Bronchial epithelial cell (primary cell): ENCODE data around the gene RAPGEFL1. TPM values are rescaled to one million over a fixed set of nuclear protein-coding genes. Genes with fewer than 3 reads are reported as not detected.

ENCODE experiments used
- DNase-seq: peaks from one replicate; pipeline ENCODE4 v3.0.0-alpha.2; 2010; ENCODE audit warnings: low read depth
- FAIRE-seq: peaks from 2 replicates; lab custom pipeline; 2011; peaks lifted over from hg19 to GRCh38; lab: Jason Lieb, UNC
- H3K27me3 ChIP-seq: 2 replicates; pipeline ENCODE4 v1.5.1; 2011; ENCODE audit warnings: low read length; ENCODE audit not compliant: control insufficient read depth, insufficient read depth
- H3K36me3 ChIP-seq: 2 replicates; pipeline ENCODE4 v1.5.1; 2011; ENCODE audit warnings: low read length; ENCODE audit not compliant: control insufficient read depth, insufficient read depth
- H3K4me3 ChIP-seq: 2 replicates; pipeline ENCODE4 v1.5.1; 2011; ENCODE audit warnings: mild to moderate bottlenecking, low read depth, low read length, control low read depth
- CTCF ChIP-seq: IDR thresholded peaks from 2 replicates; pipeline ENCODE4 v1.5.1; 2011; ENCODE audit warnings: mild to moderate bottlenecking, moderate library complexity, low read length, control low read depth, inconsistent platforms; ENCODE audit not compliant: insufficient read depth, severe bottlenecking
- total RNA-seq: library from RNA; depleted of rRNA; stranded (reverse); fragments of >200 nt; gene quantifications from 2 replicates; pipeline ENCODE4 v1.2.1, GENCODE V29; 2014

The RAPGEFL1 gene
- total RNA-seq, 1 donor from 2014 or later = 11.1 TPM

- Histone ChIP-seq H3K27me3 (no peaks in the 10 kb centered on the region), H3K4me3 (no peak overlapping the region), H3K36me3 (peaks cover 34% of the 10 kb centered on the region)
- FAIRE-seq (peak; percentile 87), DNase-seq (peak; percentile 63)
- TF ChIP-seq CTCF = peak; percentile 69
Measured at GRCh38 chr17:40168262-40168832, 8.9 kb upstream of the RAPGEFL1 start.

GRCh38 chr17:40170325-40170724 lies 6.9 kb upstream of the RAPGEFL1 start:
- no peak for FAIRE-seq
- peaks cover 32% of the 10 kb centered on the region for H3K36me3 ChIP-seq

DNA sequence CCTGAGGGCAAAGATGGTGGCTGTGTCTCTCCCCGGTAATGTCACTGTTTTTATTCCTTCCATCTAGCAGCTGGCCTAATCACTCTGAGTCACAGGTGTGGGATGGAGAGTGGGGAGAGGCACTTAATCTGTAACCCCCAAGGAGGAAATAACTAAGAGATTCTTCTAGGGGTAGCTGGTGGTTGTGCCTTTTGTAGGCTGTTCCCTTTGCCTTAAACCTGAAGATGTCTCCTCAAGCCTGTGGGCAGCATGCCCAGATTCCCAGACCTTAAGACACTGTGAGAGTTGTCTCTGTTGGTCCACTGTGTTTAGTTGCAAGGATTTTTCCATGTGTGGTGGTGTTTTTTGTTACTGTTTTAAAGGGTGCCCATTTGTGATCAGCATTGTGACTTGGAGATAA lies 5.5 kb upstream of the RAPGEFL1 start:
- Histone ChIP-seq H3K36me3 (peaks cover 33% of the 10 kb centered on the region), H3K27me3 (no peaks in the 10 kb centered on the region), H3K4me3 (no peak overlapping the region)
- DNase-seq = no peak
- no peak for TF ChIP-seq CTCF
- FAIRE-seq = no peak

More at GRCh38 chr17:40170325-40170724, 6.9 kb upstream of the RAPGEFL1 start:
- DNase-seq = no peak
- TF ChIP-seq CTCF = no peak
- Histone ChIP-seq H3K4me3 (no peak overlapping the region), H3K27me3 (no peaks in the 10 kb centered on the region)

GRCh38 chr17:40173091-40173777 lies 4.0 kb upstream of the RAPGEFL1 start:
- H3K27me3 ChIP-seq = no peaks in the 10 kb centered on the region
- no peak for TF ChIP-seq CTCF
- H3K4me3 ChIP-seq = no peak overlapping the region
- FAIRE-seq (no peak), DNase-seq (no peak)
- peaks cover 26% of the 10 kb centered on the region for H3K36me3 ChIP-seq

- no peak for TF ChIP-seq CTCF
- Histone ChIP-seq H3K4me3 (no peak overlapping the region), H3K27me3 (no peaks in the 10 kb centered on the region), H3K36me3 (peaks cover 23% of the 10 kb centered on the region)
- DNase-seq (no peak), FAIRE-seq (no peak)
Measured at GRCh38 chr17:40173778-40174135, 3.5 kb upstream of the RAPGEFL1 start.
